NCI-H146 (cell line): ENCODE measurements around the gene GRM4.
"Not testable (repeated sequence)": the region's sequence is repeated elsewhere in the genome, so short reads cannot be mapped to it uniquely, and the experiment has no call there.

Source experiments
- DNase-seq: peaks from one replicate; lab custom pipeline; 2025; lab: John Stamatoyannopoulos, UW

Gene GRM4

DNA sequence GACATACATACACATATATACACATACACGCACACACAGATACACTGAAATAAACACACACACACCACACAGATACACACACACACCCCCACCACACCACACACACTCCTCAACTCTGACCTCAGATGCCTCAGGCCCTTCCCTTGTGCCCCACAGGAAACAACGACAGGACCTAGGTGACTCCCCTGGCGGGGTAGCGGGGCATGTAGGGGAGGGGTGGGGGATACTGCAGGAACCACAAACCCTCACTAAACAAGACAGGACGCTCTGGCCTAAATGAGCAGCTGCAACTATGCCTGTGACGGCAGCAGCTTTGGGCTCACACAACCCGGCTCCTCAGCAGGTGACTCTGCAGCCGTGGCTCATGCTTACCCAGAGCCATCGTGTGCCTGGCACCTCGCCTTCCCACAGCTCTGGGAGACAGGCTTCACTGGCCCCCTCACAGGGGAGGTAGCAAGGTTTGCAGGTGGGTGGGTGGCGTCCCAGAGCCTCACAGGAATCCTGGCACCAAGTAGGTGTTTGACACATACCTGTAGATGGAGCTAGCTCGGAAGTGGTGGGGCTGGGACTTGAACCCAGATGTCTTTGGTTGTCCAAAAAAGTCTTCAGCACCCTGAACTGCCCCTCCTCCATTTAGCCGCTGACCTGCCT is 100.8 kb downstream of the GRM4 start:
- DNase-seq = no peak

DNA sequence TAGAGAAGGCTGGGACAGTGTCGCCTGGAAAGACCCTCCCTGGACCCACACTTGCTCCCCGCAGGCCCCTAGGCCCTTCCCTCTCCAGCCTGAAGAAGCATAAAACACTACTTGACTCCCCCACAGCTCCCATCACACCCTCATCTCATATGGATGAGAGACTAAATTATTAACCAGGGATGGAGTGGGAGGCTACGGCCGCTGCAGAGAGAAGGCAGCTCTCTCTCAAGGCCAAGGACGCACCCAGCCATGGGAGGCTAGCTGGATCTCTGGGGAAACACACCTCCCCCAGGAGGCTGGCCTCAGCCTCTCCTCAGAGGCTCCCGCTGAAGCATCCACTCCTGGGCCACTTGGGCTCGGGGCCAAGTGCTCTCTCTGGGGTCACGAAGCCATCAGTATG is 102.5 kb downstream of the GRM4 start:
- DNase-seq = no peak

DNA sequence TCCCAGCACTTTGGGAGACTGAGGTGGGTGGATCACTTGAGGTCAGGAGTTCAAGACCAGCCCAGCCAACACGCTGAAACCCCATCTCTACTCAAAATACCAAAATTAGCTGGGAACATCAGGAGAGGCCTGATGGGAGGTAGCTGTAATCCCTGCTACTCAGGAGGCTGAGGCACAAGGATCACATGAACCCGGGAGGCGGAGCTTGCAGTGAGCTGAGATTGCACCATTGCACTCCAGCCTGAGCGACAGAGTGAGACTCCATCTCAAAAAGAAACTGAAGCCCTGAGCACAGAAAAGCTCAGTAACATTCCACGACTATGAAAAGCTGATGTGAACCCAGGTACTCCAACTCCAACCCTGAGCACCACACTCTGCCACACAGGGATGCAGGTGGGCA is 103.9 kb downstream of the GRM4 start:
- not testable (repeated sequence) for DNase-seq

DNA sequence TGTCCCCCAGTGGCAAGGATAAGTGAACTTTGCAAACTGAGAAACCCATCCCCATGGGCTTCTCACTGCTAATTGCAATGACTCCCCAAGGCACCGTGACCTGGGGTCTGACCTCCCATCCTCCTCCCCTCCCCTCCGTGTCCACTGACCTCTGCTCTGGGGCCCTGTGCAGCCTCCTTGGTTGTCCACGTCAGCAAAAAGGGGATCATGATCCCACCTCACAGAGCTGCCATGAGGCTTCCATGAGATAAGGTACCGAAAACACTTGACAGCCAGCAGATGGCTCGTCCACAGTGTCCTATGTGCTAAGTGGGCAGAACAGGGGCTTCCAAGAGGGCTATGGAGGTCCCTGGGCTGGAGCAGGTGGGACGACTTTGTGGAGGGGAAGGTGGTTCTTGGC is 104.5 kb downstream of the GRM4 start:
- DNase-seq = no peak

DNA sequence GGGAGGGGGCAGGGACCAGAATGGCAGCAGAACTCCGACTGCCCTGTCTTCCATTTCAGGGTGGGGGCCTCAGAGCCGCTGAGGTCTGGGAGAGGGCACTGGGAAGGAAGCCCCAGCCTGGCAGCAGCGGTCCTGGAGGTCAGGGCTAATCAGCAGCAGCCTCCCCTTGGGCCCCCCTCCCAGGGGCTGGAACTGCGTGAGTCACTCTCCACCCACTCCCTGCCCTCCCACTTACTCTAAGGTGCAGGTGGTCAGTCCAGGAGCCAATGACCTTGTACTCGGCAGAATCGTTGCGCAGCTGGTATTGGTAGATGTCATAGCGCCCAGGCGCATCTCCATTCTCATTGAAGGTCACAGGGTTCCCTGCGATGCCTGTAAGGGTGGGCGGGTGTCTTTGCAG is 105.9 kb downstream of the GRM4 start:
- no peak for DNase-seq

DNA sequence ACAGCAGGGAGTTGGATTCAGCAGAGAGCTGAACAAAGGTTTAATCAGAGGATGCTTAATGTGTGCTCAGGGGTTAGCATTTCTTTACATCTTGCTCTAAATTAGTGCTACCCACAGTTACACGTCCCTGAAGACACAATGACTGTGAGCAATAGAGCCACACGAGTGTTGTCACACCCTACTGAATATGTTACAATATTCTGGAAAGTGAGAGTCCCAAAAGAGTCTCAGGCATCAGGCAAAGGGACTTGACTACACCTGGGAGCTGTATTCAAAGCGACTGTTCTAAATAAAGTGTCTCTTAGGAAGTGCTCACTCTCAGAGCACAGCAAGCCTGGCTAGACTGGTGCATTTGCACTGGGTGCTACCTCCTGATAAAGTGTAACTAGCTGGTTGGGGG is 108.7 kb downstream of the GRM4 start:
- peak; percentile 21 for DNase-seq

DNA sequence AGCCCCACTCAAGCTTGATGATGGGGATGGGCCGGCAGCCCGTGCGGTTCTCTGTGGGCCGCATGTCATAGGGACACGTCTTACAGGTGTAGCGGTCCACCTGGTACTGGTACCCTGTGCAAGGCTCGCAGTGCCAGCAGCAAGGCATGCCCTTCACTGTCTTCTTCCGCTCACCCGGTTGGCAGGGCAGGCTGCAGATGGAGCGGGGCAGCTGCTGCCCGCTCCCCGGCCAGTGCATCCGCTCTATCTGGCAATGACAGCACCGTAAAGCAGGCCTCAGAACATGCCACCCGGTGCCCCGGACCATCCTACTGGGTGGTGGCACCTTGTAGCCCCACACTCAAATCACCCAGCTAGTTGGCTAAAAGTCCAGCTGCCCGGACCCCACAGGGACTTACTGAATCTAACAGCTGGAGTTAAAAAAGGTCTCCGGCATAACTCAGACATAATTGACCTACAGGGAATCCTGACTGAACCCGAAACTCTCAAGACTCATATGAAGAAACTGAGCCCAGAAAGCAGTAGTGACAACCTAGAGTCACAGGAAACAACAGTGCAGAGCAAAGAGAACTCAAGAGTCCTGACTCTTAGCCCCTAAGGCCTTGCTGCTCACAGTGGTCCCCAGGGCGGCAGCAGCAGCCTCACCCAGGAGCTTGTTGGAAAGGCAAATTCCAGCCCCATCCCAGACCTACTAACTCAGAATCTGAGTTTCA is 109.4 kb downstream of the GRM4 start:
- DNase-seq = no peak

DNA sequence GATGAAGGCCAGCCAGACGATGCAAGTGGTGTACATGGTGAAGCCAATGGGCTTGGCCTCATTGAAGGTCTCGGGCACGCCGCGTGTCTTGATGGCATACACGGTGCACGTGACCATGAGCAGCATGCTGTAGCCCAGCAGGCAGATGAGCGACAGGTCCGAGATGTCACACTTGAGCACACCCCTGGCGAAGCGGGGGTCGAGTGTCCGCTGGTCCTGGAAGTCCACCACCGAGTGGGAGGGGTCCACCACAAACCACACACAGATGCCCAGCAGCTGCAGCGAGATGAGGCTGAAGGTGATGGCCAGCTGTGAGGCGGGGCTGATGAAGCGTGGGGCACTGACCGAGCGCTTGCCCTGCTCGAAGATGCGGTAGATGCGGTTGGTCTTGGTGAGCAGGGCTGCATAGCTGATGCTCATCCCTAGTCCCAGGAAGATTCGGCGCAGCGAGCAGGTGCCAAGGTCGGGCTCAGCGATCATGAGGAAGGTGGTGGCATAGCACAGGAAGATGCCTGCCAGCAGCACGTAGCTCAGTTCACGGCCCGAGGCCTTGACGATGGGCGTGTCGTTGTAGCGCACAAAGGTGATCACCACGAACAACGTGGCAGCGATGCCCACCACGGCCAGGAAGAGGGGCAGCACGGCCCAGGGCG is 110.1 kb downstream of the GRM4 start:
- no peak for DNase-seq

DNA sequence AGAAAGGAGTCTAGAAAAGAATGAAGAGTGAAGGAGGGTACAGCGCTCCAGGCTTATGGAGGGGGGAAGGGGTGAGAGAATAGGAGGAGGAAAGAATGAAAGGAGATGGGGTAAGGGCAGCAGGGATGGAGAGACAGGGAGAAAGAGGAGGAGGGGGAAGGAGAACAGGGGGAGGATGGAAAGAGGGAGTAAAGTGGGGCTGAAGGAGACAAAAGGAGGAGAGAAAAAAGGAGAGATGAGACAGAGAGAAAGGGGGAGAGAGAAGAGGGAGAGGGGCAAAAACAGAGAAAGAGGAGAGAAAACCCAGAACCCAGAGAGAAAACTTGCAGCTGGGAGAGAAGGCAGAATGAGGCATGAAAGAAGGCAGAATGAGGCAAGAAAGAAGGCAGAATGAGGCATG is 110.7 kb downstream of the GRM4 start:
- DNase-seq = no peak

DNA sequence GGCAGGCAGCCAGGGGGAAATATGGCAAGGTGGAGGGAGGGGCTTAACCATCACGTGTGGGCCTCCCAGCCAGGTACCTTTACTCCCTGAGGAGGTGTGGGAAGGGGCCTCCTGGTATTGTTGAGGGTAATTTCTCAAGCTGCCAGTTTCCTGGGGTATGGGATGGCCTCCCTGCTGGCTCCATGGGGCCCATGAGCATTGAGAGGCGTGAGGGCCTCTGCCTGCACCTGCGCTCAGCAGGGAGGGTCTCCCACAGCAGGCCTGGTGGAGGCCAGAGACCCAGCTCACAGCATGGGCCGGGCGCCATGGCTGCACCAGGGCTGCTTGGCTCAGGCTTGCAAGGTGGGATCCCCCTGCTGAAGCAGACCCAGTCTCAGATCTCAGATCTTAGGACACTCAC is 113.0 kb downstream of the GRM4 start:
- peak; percentile 95 for DNase-seq

DNA sequence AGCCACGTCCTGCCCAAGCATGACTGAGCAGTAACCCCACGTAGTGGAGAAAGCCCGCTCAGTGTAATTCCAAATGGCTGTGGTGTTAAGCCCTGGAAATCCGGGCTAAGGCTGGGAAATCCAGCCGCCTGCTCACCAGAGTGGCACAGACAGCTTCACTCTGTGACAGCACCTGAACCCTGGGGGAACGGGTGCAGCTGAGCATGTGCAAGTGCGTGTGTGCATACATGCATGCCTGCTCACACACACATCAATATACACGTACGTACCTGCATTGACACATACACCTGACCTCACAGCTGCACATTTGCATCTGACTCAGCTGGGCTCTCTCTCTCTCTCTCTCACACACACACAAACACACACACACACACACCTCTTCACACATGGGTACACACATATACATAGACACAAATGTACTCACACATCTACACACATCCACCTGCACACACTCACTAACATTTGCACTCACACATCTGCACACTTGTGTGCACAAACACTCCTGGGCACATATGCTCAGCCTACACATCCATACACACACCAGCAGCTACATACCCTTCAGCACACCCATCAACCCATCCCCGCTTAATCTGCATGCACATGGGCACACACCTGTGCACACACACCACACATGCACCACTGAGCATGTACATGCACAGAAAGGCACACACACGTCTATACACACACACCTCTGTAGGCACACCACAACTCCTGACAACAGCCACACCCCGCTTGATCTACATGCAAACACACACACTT is 114.1 kb downstream of the GRM4 start:
- peak; percentile 45 for DNase-seq

DNA sequence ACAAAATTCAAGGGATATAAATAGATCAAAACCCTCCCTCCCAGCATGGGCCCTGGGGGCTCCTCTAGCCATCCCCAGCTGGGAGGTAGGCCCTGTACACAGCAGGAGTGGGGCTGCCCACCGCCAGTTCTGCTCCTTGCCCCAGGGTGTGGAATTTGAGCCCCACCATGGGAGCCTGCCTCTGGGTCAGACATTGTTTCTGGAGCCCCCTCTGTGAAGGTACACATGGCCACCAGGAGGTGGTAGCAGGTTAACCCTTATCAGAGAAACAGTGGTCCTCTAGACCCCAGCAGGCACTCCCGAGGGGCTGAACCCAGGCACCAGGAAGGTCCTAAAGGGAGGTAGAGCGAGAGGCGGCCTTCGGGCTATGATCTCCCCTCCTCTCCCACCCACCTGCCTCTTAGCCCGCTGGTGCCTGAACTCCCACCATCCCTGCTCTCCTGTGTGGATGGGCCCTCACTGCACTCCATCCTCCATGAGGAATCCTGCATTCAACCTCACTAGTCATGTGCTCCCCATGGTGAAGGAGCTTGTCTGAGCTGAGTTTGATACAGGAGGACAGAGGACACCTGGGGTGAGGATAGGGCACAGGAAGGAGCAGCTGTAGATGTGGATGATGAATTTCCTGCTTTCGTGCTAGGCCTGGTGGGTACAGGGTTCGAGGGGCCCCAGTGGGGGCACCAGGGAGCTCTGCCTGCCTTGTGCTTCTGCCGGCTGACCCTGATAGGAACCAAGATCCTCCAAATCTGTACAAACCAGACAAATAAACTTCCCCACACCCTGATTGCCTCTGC is 114.9 kb downstream of the GRM4 start:
- DNase-seq = peak; percentile 95

DNA sequence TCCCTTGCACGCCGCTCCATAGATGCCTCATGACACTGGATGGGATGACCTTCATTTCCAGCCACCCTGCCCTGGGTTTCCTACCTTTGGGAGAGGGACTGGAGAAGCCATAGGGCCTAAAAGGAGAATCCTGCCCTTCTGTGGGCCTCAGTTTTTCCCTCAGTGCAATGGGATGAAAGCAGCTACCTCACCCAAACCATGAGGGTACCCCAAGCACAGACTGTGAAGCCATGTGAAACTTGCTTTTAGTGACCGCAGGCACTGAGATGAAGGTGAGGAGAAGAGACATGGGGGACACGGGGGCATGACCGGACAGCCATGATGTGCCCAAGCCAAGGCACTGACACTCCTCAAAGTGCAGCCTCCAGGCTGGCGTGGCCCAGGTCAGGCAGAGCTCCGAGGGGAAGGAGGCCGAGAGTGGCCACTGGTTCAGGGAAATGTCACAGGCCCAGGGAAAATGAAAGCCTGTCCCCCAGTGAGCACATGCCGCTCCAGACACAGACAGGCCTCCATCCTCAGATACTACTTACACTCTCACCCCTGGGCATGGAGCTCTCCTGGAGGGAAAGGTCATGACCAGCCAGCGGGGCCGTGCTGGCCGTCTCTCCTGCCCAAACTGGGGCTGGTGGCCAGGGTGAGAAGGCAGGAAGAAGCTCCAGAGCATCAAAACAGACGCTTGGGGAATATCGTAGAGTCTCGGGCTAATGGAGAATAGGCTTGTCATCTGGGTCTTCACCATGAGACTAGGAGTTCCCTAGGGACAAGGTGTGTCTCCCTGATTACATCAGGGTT is 116.2 kb downstream of the GRM4 start:
- DNase-seq = no peak

DNA sequence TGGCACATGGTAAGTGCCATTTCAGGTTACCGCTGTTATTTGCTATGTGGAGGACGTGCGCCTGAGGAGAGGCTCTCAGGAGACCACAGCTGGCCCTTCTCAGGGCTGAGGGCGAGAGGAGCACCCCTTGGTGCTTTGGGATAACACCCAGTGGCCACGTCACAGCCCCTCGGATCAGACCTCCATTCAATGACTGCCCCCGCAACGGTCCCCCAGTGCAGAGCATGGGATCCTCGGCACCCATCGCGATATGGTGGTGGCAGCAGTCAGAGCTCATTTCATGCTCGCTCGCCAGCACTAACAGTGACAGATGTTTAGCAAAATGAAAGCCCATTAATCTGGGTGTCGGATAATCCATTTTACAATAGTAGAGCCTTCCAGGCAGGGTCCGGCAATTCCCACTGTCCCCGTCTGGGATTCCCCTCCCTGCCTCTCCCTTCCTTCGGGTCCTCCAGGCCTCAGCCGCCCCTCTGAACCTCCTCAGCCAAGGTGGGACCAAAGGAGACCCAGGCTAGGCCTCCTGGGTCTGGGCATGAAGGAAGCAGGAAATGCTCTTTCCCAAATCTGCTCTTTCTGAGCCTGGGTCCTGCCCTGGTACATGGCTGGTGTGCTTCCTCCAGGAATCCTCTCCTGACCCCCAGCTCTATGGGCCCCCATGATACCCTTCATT is 117.1 kb downstream of the GRM4 start:
- no peak for DNase-seq

DNA sequence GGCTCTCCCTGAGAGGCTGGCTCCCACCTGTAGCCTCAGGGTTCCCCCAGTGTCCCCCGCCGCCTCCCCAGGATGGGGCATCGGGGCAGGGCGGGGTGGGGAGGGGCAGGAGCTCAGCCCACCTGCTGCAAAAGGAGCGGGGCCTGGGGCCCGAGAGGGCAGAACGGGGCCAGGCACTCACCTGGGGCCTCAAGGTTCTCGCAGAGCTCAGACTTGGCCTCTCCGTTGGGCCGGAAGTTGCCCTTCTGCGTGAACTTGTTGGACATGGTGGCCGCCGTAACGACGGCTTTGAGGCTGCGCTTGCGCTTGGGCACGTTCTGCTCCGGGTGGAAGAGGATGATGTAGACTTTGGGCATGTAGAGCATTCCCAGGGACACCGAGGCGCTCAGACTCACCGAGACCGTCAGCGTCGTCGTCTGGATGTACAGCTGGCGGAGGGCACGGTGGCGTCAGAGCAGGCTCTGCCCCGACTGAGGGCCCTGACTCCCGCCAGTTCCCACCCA is 117.9 kb downstream of the GRM4 start:
- DNase-seq = no peak

DNA sequence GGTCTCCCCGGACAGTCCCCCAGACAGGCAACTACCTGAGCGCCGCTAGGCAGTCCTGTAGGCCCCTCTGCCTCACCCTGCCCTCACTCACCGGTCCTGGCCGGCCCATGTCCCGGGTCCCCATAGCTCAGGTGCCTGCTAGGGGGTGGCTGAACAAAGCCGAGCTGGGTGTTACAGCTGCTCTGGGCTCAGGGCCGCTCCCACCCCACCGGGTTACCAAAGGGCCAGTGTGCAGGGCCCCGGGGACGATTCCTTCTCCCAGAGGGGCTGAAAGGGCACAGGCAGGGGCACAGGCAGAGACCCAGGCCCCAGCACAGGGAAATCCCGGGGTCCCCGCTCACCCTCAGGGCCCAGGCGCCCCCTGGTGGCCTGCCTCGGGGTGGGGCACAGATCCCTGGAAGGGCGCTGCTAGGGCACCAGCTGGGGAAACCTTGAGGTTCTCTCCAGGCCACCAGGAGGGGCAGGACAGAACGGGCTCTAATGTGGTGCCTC is 118.4 kb downstream of the GRM4 start:
- peak; percentile 13 for DNase-seq

DNA sequence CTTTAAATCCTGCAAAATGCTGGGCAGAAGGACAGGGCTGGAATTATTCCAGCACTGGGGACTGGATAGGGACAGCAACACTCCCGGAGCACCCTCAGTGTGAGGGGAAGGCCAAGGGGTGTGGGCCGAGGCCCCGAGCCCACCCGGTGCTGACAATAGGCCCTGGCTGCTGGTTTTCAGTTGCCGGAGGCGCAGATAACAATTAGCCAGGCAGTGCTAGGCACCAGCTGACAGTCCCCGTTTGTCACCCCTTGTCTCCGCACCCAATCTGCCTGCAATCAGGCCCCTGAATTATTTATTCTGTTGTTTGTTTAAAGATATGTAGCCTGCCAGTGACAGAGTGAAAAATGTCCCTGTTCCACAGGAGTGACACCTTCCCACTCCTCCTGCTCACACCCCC is 120.0 kb downstream of the GRM4 start:
- peak; percentile 46 for DNase-seq

DNA sequence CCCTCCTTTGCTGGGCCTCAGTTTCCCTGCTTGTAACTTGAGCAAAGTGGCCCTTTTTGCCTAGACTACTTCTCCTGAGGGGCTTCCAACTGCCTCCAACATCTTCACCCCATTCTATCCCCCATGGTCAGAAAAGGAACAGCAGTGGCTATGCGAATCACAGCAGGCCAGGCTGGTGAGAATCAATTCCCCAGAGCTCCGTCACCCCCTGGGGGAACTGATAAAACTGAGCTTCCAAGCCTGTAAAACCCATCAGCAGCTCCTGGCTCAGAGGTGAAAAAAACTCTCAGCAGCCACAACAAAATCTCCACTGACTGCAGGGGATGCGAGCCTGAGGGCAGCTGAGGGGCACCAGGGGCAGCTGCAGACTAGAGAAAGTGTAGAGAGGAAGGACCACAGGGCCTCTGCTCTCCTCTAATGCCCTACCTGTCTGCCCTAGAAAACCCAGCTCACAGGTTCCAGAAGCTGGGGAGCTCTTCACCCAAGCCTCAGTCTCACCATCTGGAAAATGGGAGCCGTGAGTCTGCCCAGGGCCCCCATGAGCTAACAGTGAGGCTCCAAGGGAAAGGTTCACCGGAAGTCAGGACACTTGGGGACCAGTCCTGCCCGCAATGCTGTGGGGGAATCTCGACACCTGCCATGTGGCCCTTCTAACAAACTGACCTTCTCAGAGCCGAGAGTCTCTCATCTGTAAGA is 120.6 kb downstream of the GRM4 start:
- DNase-seq = peak; percentile 52

DNA sequence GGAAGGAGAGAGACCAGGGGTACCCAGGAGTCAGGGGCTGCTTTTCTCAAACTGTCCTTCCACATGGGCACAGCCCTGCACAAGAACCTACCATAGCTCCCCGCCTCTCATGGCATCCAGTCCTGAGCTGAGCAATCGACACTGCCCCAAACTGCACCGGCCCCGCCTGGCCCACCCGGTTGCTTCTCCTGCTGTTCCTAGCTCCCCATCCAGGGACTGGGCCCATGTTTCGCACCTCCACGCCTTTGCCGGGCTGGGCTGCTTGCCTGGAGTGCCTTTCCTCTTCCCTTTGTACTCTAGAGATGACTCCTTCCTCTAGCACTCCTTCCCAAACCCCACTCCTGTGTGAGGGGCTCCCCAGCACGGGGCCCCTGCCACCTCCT is 123.0 kb downstream of the GRM4 start:
- no peak for DNase-seq
